GM19324 (cell line): ENCODE data around the gene JUN.

Experiments used
- ATAC-seq: cut with Tn5 transposase; IDR thresholded peaks from one replicate; pipeline ENCODE4 v1.9.1; 2021; ENCODE audit warnings: mild to moderate bottlenecking, moderate library complexity; ENCODE audit not compliant: unreplicated experiment, low FRiP score

The JUN gene

GRCh38 chr1:58783993-58784757 is at the start of gene JUN:
TSS of gene JUN (minus strand) at chr1:58784047. CDS start at chr1:58783070, 977 bp downstream.
- ATAC-seq, result peak; percentile 85

GRCh38 chr1:58833166-58833565 is 49.3 kb upstream of the JUN start:
- no peak for ATAC-seq

- no peak for ATAC-seq
Measured at GRCh38 chr1:58830291-58830690, 46.4 kb upstream of the JUN start.

- ATAC-seq, result no peak
Measured at GRCh38 chr1:58829866-58830265, 46.0 kb upstream of the JUN start.

GRCh38 chr1:58827298-58827697 is 43.5 kb upstream of the JUN start:
- no peak for ATAC-seq

GRCh38 chr1:58824753-58825389 is 41.0 kb upstream of the JUN start:
- ATAC-seq, result no peak

GRCh38 chr1:58823481-58824010 is 39.7 kb upstream of the JUN start:
- ATAC-seq, result no peak

GRCh38 chr1:58821309-58821708 is 37.5 kb upstream of the JUN start:
- no peak for ATAC-seq

GRCh38 chr1:58818976-58819375 is 35.1 kb upstream of the JUN start:
- ATAC-seq, result no peak

- ATAC-seq, result no peak
Measured at GRCh38 chr1:58818075-58818474, 34.2 kb upstream of the JUN start.

GRCh38 chr1:58816747-58817221 is 32.9 kb upstream of the JUN start:
- ATAC-seq, result no peak

- ATAC-seq, result peak; percentile 90
Measured at GRCh38 chr1:58816072-58816746, 32.4 kb upstream of the JUN start.

- ATAC-seq, result no peak
Measured at GRCh38 chr1:58815686-58816071, 31.8 kb upstream of the JUN start.

- peak; percentile 64 for ATAC-seq
Measured at GRCh38 chr1:58815069-58815685, 31.3 kb upstream of the JUN start.

GRCh38 chr1:58814251-58815068 is 30.6 kb upstream of the JUN start:
- no peak for ATAC-seq

- no peak for ATAC-seq
Measured at GRCh38 chr1:58813801-58814200, 30.0 kb upstream of the JUN start.

- no peak for ATAC-seq
Measured at GRCh38 chr1:58813361-58813760, 29.5 kb upstream of the JUN start.

GRCh38 chr1:58812926-58813325 is 29.1 kb upstream of the JUN start:
- no peak for ATAC-seq

GRCh38 chr1:58812468-58812867 is 28.6 kb upstream of the JUN start:
- no peak for ATAC-seq

- no peak for ATAC-seq
Measured at GRCh38 chr1:58811303-58811702, 27.5 kb upstream of the JUN start.
